Heart left ventricle (tissue), 16 donors: ENCODE measurements around the gene PPP4R3B. TPM values are rescaled to one million over a fixed set of nuclear protein-coding genes. Genes with fewer than 3 reads are reported as not detected.
A peak's percentile ranks its signal among the peaks of the same experiment; 100 is the strongest.

ENCODE experiments used
- ATAC-seq, 4 donors: fragments of 200-7000 bp; cut with Tn5 transposase; one replicate each; pipeline ENCODE4 v1.9.1; 2020 to 2022; ENCODE audit warnings: moderate library complexity in 4 of 4, mild to moderate bottlenecking in 3 of 4, moderate number of reproducible peaks in 1 of 4
- DNase-seq, 5 donors: peaks; one replicate each; pipeline ENCODE4 v3.0.0-alpha.2; 2020
- H3K27ac ChIP-seq, 12 donors: fragments of 200-600 bp; sonication (generic) in 4 of 12; one replicate each; pipeline versions ENCODE4 v1.5.0 to v1.8.0; 2016 to 2022; ENCODE audit warnings: mild to moderate bottlenecking in 2 of 12
- H3K27me3 ChIP-seq, 9 donors: fragments of 200-600 bp; sonication (generic) in 2 of 9; one replicate each; pipeline versions ENCODE4 v1.5.1 to v1.8.0; 2016 to 2022; ENCODE audit warnings: mild to moderate bottlenecking in 3 of 9
- H3K36me3 ChIP-seq, 9 donors: fragments of 200-600 bp; sonication (generic) in 2 of 9; one replicate each; pipeline versions ENCODE4 v1.5.0 to v1.8.0; 2018 to 2022; ENCODE audit warnings: mild to moderate bottlenecking in 2 of 9
- H3K4me1 ChIP-seq, 12 donors: fragments of 200-600 bp; sonication (generic) in 4 of 12; one replicate each; pipeline versions ENCODE4 v1.5.0 to v1.8.0; 2016 to 2022; ENCODE audit warnings: mild to moderate bottlenecking in 3 of 12
- H3K4me3 ChIP-seq, 12 donors: fragments of 200-600 bp; sonication (generic) in 4 of 12; one replicate each; pipeline versions ENCODE4 v1.5.0 to v1.8.0; 2017 to 2022; ENCODE audit warnings: mild to moderate bottlenecking in 9 of 12, moderate library complexity in 4 of 12
- H3K9me3 ChIP-seq, 12 donors: fragments of 200-600 bp; sonication (generic) in 4 of 12; one replicate each; pipeline versions ENCODE4 v1.5.0 to v1.8.0; 2016 to 2022; ENCODE audit warnings: mild to moderate bottlenecking in 1 of 12
- POLR2A ChIP-seq, 2 donors: fragments of 450-650 bp; IDR thresholded peaks; one replicate each; pipeline ENCODE4 v1.6.1; 2017; ENCODE audit warnings: antibody characterized with exemption in 2 of 2, mild to moderate bottlenecking in 2 of 2, moderate library complexity in 2 of 2
- WGBS, 4 donors: extraction: QIAGEN DNeasy Blood & Tissue Kit in 2 of 4; methylation state at CpG; one replicate each; pipeline versions ENCODE4 v1.1.5 to v1.1.7; 2013 to 2018; 5-methylcytosine and 5-hydroxymethylcytosine counted together
- intact Hi-C, 10 donors: fragments of 100-400 bp; cut with DNase I; formaldehyde crosslinking; loops; one replicate each; pipeline versions ENCODE4 v1.11.1 to v1.14.2; 2022
- polyA plus RNA-seq, 2 donors: library from polyadenylated mRNA; stranded (reverse); fragments of 200-250 nt; gene quantifications; one replicate each; pipeline ENCODE4 v1.2.3, GENCODE V29; 2013
- total RNA-seq, 9 donors: library from RNA; depleted of rRNA in 2 of 9; stranded (reverse); fragments of >200 nt in 2 of 9; fragmentation: NEBNext Ultra II Directional in 3 of 9; extraction: Animal tissue kit (Norgen Biotek cat#: 25700) in 3 of 9; gene quantifications; one replicate each; pipeline versions ENCODE4 v1.1.0 to v1.2.4, GENCODE V29; 2016 to 2023
- TF ChIP-seq, protein P1 (sequence below), 12 donors: fragments of 200-600 bp; sonication (generic) in 4 of 12; IDR thresholded peaks; one replicate each; pipeline versions ENCODE4 v1.5.0 to v1.8.0; 2018 to 2022; ENCODE audit warnings: antibody characterized with exemption in 12 of 12, mild to moderate bottlenecking in 5 of 12
- donor health status: ischemic (EF 13 %, LVEDD 7.1; RV severe dilation, severe dysfunction).
- donor health status: healthy with polysubstance abuse.
- donor health status: DM: no; HTN: yes; CAD: no.
- donor health status: DM: no; HTN: no; CAD: no.
- donor health status: ischemic (EF 25% LVEDD 6.9; RV normal size, moderate dysfunction).
- donor health status: ischemic (EF 25% LVEDD 5.7; RV mildly dilated, moderate dysfunction).
- donor health status: healthy.
- donor health status: DM: yes; HTN: yes; CAD: no.
- donor health status: ischemic (EF 35%, LVEDD 5.7; RV mildly dilated, moderate dysfunction).
- donor health status: nonischemic (EF 11% LVEDD 7.7; RV severe dilation, severe dysfunction).
- donor health status: DM: yes; HTN: yes; CAD: no.
- donor health status: PGD.
- donor health status: ischemic (EF 29% LVEDD 5.4; RV normal size, mild dysfunction).
- donor health status: nonischemic (EF 23%, LVEDD 6.1; RV moderate dilation, normal function).

Gene PPP4R3B
- total and polyA plus RNA-seq, 11 donors = 9.9 to 32.4 (median 21.5) TPM

DNA sequence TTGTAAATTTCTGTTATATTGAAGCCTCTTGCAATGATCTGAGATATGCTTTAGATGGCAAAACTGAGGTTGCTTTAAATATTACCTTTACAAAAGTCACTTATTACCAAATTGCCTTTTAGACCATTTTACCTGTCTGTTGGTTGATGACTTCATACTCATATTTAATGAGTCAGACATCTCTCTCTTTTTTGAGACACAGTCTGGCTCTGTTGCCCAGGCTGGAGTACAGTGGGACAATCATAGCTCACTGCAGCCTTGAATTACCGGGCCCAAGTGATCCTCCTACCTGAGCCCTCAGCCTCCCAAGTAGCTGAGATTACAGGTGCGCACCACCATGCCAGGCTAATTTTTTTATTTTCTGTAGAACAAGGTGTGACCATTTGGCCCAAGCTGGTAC, 11.5 kb upstream of the PPP4R3B start:
- Histone ChIP-seq H3K27ac (no peak overlapping the region), H3K27me3 (no peaks in the 10 kb centered on the region), H3K4me1 (peaks cover 0 to 8% (median 0%) of the 10 kb centered on the region in 12 donors), H3K36me3 (peaks cover 0 to 27% (median 16%) of the 10 kb centered on the region in 9 donors), H3K9me3 (no peaks in the 10 kb centered on the region), H3K4me3 (no peak overlapping the region)
- WGBS, 4 donors = 72 to 100% (median 93%) methylated on average over 2 of the region's 2 CpGs
- ATAC-seq (no peak), DNase-seq (no peak)
- intact Hi-C loops = no loop called here
- TF ChIP-seq, protein P1, sequence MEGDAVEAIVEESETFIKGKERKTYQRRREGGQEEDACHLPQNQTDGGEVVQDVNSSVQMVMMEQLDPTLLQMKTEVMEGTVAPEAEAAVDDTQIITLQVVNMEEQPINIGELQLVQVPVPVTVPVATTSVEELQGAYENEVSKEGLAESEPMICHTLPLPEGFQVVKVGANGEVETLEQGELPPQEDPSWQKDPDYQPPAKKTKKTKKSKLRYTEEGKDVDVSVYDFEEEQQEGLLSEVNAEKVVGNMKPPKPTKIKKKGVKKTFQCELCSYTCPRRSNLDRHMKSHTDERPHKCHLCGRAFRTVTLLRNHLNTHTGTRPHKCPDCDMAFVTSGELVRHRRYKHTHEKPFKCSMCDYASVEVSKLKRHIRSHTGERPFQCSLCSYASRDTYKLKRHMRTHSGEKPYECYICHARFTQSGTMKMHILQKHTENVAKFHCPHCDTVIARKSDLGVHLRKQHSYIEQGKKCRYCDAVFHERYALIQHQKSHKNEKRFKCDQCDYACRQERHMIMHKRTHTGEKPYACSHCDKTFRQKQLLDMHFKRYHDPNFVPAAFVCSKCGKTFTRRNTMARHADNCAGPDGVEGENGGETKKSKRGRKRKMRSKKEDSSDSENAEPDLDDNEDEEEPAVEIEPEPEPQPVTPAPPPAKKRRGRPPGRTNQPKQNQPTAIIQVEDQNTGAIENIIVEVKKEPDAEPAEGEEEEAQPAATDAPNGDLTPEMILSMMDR (IDR thresholded peaks at IDR 0.05) = no peak
- no peak for TF ChIP-seq POLR2A (IDR thresholded peaks at IDR 0.05)

DNA sequence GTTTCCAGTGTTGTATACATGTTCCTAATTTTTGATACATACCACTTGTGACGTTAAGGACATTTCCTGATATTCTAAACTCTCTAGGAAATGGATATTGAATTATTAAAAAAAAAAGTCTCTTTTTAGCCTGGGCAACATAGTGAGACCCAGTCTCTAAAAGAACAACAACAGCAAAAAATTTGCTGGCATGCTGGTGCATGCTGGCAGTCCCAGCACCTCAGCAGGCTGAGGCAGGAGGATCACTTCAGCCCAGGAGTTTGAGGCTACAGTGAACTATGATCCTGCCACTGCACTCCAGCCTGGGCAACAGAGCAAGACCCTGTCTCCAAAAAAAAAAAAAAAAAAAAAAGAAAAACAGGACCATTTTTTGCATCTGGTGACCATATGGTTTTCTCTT, 10.5 kb upstream of the PPP4R3B start:
- Histone ChIP-seq H3K9me3 (no peaks in the 10 kb centered on the region), H3K4me3 (no peak overlapping the region), H3K27ac (no peak overlapping the region), H3K36me3 (peaks cover 0 to 17% (median 9%) of the 10 kb centered on the region in 9 donors), H3K4me1 (peaks cover 0 to 13% (median 0%) of the 10 kb centered on the region in 12 donors), H3K27me3 (no peaks in the 10 kb centered on the region)
- DNase-seq (no peak), ATAC-seq (no peak)
- TF ChIP-seq, protein P1 (IDR thresholded peaks at IDR 0.05) = no peak
- TF ChIP-seq POLR2A (IDR thresholded peaks at IDR 0.05) = no peak
- WGBS, 4 donors = 84 to 96% (median 93%) methylated on average over 1 of the region's 1 CpG
- intact Hi-C loops = no loop called here

- no peak for ATAC-seq
- peaks cover 0 to 40% (median 22%) of the 10 kb centered on the region in 12 donors for H3K4me1 ChIP-seq
- WGBS, 4 donors = 87 to 91% (median 90%) methylated on average over 7 of the region's 7 CpGs
- no peak for TF ChIP-seq POLR2A (IDR thresholded peaks at IDR 0.05)
- TF ChIP-seq, protein P1 (IDR thresholded peaks at IDR 0.05) = no peak
- no peaks in the 10 kb centered on the region for H3K9me3 ChIP-seq
- H3K4me3 ChIP-seq = no peak overlapping the region
- no peak for DNase-seq
- intact Hi-C loops = no loop called here
- peaks cover 0 to 14% (median 0%) of the 10 kb centered on the region in 9 donors for H3K36me3 ChIP-seq
- no peak overlapping the region for H3K27ac ChIP-seq
- no peaks in the 10 kb centered on the region for H3K27me3 ChIP-seq
Measured at GRCh38 chr2:55621802-55622201, 4.4 kb upstream of the PPP4R3B start.

DNA sequence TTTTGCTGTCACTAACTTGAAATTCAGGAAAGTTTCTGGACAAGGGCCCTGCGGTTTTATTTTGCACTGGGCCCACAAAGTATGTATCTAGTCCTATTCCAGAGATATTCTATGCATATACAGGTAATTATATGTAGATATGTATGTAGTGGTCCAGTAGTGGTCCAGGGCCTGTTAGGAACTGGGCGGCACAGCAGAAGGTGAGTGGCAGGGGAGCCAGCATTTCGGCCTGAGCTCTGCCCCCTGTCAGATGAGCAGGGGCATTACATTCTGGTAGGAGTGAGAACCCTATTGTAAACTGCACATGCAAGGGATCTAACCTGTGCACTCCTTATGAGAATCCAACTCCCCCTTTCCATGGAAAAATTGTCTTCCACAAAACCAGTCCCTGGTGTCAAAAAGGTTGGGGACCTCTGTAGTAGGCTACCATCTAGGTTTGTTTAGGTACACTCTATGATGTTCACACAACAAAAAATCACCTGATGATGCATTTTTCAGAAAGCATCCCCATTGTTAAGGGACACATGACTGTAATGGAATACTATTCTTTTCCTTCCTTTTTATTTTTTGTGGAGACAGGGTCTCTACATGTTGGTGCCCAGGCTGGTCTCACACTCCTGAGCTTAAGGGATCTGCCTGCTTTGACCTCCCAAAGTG, 2.8 kb upstream of the PPP4R3B start:
- ATAC-seq (no peak), DNase-seq (no peak)
- TF ChIP-seq, protein P1 (IDR thresholded peaks at IDR 0.05) = peak in 4 of 12 donors; percentile 21 to 32 (median 31)
- TF ChIP-seq POLR2A (IDR thresholded peaks at IDR 0.05) = no peak
- Histone ChIP-seq H3K27me3 (no peaks in the 10 kb centered on the region), H3K4me1 (peaks cover 7 to 46% (median 28%) of the 10 kb centered on the region in 12 donors), H3K4me3 (peak overlapping the region in 1 of 12 donors; percentile 2), H3K9me3 (no peaks in the 10 kb centered on the region), H3K27ac (no peak overlapping the region), H3K36me3 (peaks cover 0 to 15% (median 0%) of the 10 kb centered on the region in 9 donors)
- 72 to 79% (median 75%) methylated on average over 3 of the region's 3 CpGs for WGBS, 4 donors
- intact Hi-C loops = no loop called here
